ENCODE measurements around the gene SERPINE1.
"Not testable (repeated sequence)": the region's sequence is repeated elsewhere in the genome, so short reads cannot be mapped to it uniquely, and the experiment has no call there.

The SERPINE1 gene

DNA sequence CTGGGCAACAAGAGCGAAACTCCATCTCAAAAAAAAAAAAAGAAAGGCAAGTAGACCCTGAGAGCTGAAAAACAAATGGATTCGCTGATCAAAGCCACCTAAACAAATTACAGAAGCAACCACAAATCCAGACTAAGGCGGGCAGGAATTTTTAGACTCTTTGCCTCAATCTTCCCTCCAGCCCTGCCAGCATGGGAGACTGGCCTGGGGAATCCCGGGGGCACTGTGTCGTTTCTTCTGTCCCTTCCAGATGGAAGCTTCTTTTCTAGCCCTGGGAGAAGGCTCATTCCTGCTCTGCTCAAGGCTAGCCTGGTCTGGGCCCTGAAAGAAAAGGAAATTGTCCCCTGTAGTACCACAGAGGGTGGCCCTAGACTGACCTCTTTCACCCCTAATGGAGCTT, 15.6 kb upstream of the SERPINE1 start:
- DNase-seq (ENCODE audit: low read depth) = no peak
- no peak overlapping the region for H3K4me3 ChIP-seq (ENCODE audit: low read depth, low read length)
- TF ChIP-seq, protein P1, sequence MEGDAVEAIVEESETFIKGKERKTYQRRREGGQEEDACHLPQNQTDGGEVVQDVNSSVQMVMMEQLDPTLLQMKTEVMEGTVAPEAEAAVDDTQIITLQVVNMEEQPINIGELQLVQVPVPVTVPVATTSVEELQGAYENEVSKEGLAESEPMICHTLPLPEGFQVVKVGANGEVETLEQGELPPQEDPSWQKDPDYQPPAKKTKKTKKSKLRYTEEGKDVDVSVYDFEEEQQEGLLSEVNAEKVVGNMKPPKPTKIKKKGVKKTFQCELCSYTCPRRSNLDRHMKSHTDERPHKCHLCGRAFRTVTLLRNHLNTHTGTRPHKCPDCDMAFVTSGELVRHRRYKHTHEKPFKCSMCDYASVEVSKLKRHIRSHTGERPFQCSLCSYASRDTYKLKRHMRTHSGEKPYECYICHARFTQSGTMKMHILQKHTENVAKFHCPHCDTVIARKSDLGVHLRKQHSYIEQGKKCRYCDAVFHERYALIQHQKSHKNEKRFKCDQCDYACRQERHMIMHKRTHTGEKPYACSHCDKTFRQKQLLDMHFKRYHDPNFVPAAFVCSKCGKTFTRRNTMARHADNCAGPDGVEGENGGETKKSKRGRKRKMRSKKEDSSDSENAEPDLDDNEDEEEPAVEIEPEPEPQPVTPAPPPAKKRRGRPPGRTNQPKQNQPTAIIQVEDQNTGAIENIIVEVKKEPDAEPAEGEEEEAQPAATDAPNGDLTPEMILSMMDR (conservative IDR thresholded peaks at IDR 0.05; ENCODE audit: low read depth, low read length) = no peak

DNA sequence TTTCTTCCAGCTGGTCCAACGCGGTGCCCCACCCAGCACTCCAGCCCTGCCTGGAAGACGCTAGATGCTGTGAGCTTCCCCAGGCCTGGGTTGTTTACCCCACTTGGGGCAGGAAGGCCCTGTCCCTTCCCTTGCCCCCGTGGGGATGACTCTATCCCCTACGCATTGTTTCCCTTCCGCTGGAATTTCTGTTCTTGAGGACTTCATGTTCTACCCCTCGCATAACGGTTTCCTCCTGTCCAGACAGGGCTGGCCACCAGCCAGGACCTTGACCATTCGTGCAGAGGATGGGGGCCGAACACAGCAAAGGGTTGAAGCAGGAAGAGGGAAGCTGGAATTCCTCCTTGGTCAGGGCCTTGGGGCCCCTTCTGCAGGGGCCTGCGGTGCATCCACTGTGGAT, 14.7 kb upstream of the SERPINE1 start:
- H3K4me3 ChIP-seq (ENCODE audit: low read depth, low read length) = no peak overlapping the region
- peak; percentile 91 for DNase-seq (ENCODE audit: low read depth)
- TF ChIP-seq, protein P1 (conservative IDR thresholded peaks at IDR 0.05; ENCODE audit: low read depth, low read length) = no peak

DNA sequence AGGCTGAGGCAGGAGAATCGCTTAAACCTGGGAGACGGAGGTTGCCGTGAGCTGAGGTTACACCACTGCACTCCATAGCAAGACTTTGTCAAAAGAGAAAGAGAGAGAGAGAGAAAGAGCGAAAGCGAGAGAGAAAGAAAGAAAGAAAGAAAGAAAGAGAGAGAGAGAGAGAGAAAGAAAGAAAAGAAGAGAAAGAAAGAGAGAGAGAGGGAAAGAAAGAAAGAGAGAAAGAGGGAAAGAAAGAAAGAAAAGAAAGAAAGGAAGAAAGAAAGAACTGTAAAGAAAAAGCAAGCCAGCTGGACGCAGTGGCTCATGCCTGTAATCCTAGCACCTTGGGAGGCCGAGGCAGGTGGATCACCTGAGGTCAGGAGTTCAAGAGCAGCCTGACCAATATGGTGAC, 13.8 kb upstream of the SERPINE1 start:
- DNase-seq (ENCODE audit: low read depth); H3K4me3 ChIP-seq (ENCODE audit: low read depth, low read length): not testable (repeated sequence)

- DNase-seq (ENCODE audit: low read depth) = no peak
- TF ChIP-seq, protein P1 (conservative IDR thresholded peaks at IDR 0.05; ENCODE audit: low read depth, low read length) = no peak
- no peak overlapping the region for H3K4me3 ChIP-seq (ENCODE audit: low read depth, low read length)
These were observed 13.1 kb upstream of the SERPINE1 start for GRCh38 chr7:101113836-101114235.

DNA sequence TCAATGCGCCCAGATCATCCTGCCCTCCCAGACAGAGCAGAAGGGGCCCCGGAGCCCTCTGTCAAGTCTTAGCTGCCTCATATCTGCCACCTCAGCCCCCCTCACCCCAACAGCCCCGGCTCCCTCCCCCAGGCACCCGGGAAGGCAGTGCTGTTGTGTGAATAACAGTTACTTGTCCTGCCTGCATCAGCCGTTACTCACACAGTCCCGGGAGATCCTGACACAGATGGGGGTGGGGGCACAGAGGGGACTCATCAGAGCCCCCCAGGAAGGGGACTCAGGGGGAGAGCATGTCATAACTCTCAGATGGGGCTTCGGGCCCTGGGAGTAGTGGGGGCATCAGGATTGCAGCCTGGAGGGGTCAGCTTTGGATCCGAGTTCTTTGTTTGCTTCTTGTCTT, 12.4 kb upstream of the SERPINE1 start:
- no peak for DNase-seq (ENCODE audit: low read depth)
- no peak overlapping the region for H3K4me3 ChIP-seq (ENCODE audit: low read depth, low read length)
- TF ChIP-seq, protein P1 (conservative IDR thresholded peaks at IDR 0.05; ENCODE audit: low read depth, low read length) = no peak

DNA sequence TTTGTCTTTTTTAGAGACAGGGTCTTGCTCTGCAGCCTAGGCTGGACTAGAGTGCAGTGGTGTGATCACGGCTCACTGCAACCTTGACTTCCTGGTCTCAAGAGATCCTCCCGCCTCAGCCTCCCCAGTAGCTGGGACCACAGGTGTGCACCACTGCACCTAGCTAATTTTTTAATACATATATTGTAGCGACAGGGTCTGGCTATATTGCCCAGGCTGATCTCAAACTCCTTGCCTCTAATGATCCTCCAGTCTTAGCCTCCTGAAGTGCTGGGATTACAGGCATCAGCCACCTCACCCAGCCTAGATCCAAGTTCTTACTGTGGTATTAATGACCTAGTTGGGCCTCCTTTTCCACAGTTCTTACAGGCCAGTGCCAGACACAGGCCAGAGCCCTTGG, 11.7 kb upstream of the SERPINE1 start:
- TF ChIP-seq, protein P1 (conservative IDR thresholded peaks at IDR 0.05; ENCODE audit: low read depth, low read length) = no peak
- H3K4me3 ChIP-seq (ENCODE audit: low read depth, low read length) = no peak overlapping the region
- no peak for DNase-seq (ENCODE audit: low read depth)

GRCh38 chr7:101116898-101117297, 10.0 kb upstream of the SERPINE1 start:
- H3K4me3 ChIP-seq (ENCODE audit: low read depth, low read length) = no peak overlapping the region
- no peak for DNase-seq (ENCODE audit: low read depth)
- TF ChIP-seq, protein P1 (conservative IDR thresholded peaks at IDR 0.05; ENCODE audit: low read depth, low read length) = no peak

- TF ChIP-seq, protein P1 (conservative IDR thresholded peaks at IDR 0.05; ENCODE audit: low read depth, low read length) = no peak
- H3K4me3 ChIP-seq (ENCODE audit: low read depth, low read length) = no peak overlapping the region
- no peak for DNase-seq (ENCODE audit: low read depth)
These were observed 8.0 kb upstream of the SERPINE1 start for GRCh38 chr7:101118856-101119255.
